ENCODE data around the gene SERTAD3.

SERTAD3 gene

DNA sequence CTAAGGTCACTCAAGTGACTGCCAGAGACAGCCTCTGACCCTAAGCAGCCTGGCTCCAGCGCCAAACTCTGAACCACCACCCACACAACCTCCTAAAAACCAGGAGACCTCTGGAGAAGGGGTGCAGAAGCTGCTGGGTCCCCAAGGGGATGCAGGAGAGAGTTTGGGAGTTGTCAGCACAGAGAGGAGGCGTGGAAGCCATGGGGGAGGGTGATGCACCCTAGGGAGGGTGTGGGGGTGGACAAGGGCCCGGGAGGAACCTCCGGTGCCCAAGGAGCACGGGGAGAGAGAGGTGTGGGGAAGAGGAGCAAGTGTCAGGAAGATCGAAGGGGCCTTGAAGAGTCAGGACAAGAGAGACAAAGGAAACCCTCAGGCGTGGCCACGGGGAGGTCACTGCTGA, 52.0 kb downstream of the SERTAD3 start:
- intact Hi-C loops (cut with DNase I; ENCODE audit: low total_unique reads): no loop called here
- no peaks in the 10 kb centered on the region for H3K4me1 ChIP-seq
- TF ChIP-seq, protein P1, sequence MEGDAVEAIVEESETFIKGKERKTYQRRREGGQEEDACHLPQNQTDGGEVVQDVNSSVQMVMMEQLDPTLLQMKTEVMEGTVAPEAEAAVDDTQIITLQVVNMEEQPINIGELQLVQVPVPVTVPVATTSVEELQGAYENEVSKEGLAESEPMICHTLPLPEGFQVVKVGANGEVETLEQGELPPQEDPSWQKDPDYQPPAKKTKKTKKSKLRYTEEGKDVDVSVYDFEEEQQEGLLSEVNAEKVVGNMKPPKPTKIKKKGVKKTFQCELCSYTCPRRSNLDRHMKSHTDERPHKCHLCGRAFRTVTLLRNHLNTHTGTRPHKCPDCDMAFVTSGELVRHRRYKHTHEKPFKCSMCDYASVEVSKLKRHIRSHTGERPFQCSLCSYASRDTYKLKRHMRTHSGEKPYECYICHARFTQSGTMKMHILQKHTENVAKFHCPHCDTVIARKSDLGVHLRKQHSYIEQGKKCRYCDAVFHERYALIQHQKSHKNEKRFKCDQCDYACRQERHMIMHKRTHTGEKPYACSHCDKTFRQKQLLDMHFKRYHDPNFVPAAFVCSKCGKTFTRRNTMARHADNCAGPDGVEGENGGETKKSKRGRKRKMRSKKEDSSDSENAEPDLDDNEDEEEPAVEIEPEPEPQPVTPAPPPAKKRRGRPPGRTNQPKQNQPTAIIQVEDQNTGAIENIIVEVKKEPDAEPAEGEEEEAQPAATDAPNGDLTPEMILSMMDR (IDR thresholded peaks at IDR 0.05): no peak
- DNase-seq: no peak
- H3K4me3 ChIP-seq: no peak overlapping the region
- H3K9me3 ChIP-seq: no peaks in the 10 kb centered on the region
- no peaks in the 10 kb centered on the region for H3K27me3 ChIP-seq
- peaks cover 0 to 10% (median 0%) of the 10 kb centered on the region in 3 donors for H3K36me3 ChIP-seq
- H3K27ac ChIP-seq: no peak overlapping the region

All from tibial artery (tissue), 4 donors.